ENCODE results near the gene LYL1.

The LYL1 gene

GRCh38 chr19:13092606-13093235 lies 9.9 kb downstream of the LYL1 start:
- no peak for DNase-seq (ENCODE audit: low read depth in 3 of 3)

GRCh38 chr19:13092158-13092543 lies 10.5 kb downstream of the LYL1 start:
- no peak for DNase-seq (ENCODE audit: low read depth in 3 of 3)

- DNase-seq (ENCODE audit: low read depth in 3 of 3) = no peak
These were observed 11.1 kb downstream of the LYL1 start for GRCh38 chr19:13091400-13092157.

GRCh38 chr19:13090511-13091231 lies 12.0 kb downstream of the LYL1 start:
- no peak for DNase-seq (ENCODE audit: low read depth in 3 of 3)

GRCh38 chr19:13089857-13090507 lies 12.7 kb downstream of the LYL1 start:
- no peak for DNase-seq (ENCODE audit: low read depth in 3 of 3)

- no peak for DNase-seq (ENCODE audit: low read depth in 3 of 3)
These were observed 13.4 kb downstream of the LYL1 start for GRCh38 chr19:13089139-13089856.

GRCh38 chr19:13087795-13088537 lies 14.7 kb downstream of the LYL1 start:
- DNase-seq (ENCODE audit: low read depth in 3 of 3) = no peak

- DNase-seq (ENCODE audit: low read depth in 3 of 3) = no peak
These were observed 15.4 kb downstream of the LYL1 start for GRCh38 chr19:13087295-13087694.

GRCh38 chr19:13086341-13086740 lies 16.3 kb downstream of the LYL1 start:
- no peak for DNase-seq (ENCODE audit: low read depth in 3 of 3)

GRCh38 chr19:13085666-13086065 lies 17.0 kb downstream of the LYL1 start:
- no peak for DNase-seq (ENCODE audit: low read depth in 3 of 3)

GRCh38 chr19:13083627-13084026 lies 19.0 kb downstream of the LYL1 start:
- no peak for DNase-seq (ENCODE audit: low read depth in 3 of 3)

GRCh38 chr19:13083008-13083404 lies 19.7 kb downstream of the LYL1 start:
- no peak for DNase-seq (ENCODE audit: low read depth in 3 of 3)

- no peak for DNase-seq (ENCODE audit: low read depth in 3 of 3)
These were observed 20.3 kb downstream of the LYL1 start for GRCh38 chr19:13082192-13083007.

- DNase-seq (ENCODE audit: low read depth in 3 of 3) = no peak
These were observed 23.1 kb downstream of the LYL1 start for GRCh38 chr19:13079542-13079986.

- no peak for DNase-seq (ENCODE audit: low read depth in 3 of 3)
These were observed 23.6 kb downstream of the LYL1 start for GRCh38 chr19:13078897-13079541.

GRCh38 chr19:13078381-13078780 lies 24.3 kb downstream of the LYL1 start:
- DNase-seq (ENCODE audit: low read depth in 3 of 3) = no peak

GRCh38 chr19:13077240-13077639 lies 25.4 kb downstream of the LYL1 start:
- DNase-seq (ENCODE audit: low read depth in 3 of 3) = no peak

GRCh38 chr19:13076787-13077186 lies 25.9 kb downstream of the LYL1 start:
- DNase-seq (ENCODE audit: low read depth in 3 of 3) = no peak

GRCh38 chr19:13076320-13076719 lies 26.3 kb downstream of the LYL1 start:
- DNase-seq (ENCODE audit: low read depth in 3 of 3) = no peak

- no peak for DNase-seq (ENCODE audit: low read depth in 3 of 3)
These were observed 28.3 kb downstream of the LYL1 start for GRCh38 chr19:13074378-13074777.
